Transverse colon (tissue), 4 donors: Measurements from ENCODE around the gene ADIPOR1.

ENCODE experiments used
- CTCF ChIP-seq, 5 experiments: fragments of 200-600 bp in 3 of 5; fragments of 450-650 bp in 2 of 5; sonication (generic) in 3 of 5; IDR thresholded peaks; 1 replicate in 2 of 5; 2 replicates in 3 of 5; pipeline ENCODE4 v1.5.1; 2016 to 2017; ENCODE audit warnings: antibody characterized with exemption in 5 of 5, inconsistent platforms in 3 of 5, mild to moderate bottlenecking in 2 of 5, moderate library complexity in 1 of 5
- EP300 ChIP-seq: sonication (generic); formaldehyde crosslinking; IDR thresholded peaks from one replicate; pipeline ENCODE4 v1.6.1; 2017; ENCODE audit warnings: antibody characterized with exemption, low read depth
- POLR2A ChIP-seq: fragments of 450-650 bp; IDR thresholded peaks from one replicate; pipeline ENCODE4 v1.6.1; 2016; ENCODE audit warnings: antibody characterized with exemption, mild to moderate bottlenecking, moderate library complexity
- POLR2AphosphoS5 ChIP-seq, 3 donors: sonication (generic); formaldehyde crosslinking; IDR thresholded peaks; one replicate each; pipeline ENCODE4 v1.6.1; 2016; ENCODE audit warnings: antibody characterized with exemption in 3 of 3

- TF ChIP-seq POLR2AphosphoS5 (IDR thresholded peaks at IDR 0.05) (no peak), CTCF (IDR thresholded peaks at IDR 0.05) (no peak), EP300 (no peak), POLR2A (no peak)
These were observed 23.4 kb downstream of the ADIPOR1 start for GRCh38 chr1:202934755-202935154.
